ENCODE data around the gene IBA57. TPM values are rescaled to one million over a fixed set of nuclear protein-coding genes. Genes with fewer than 3 reads are reported as not detected.

The IBA57 gene
- polyA plus RNA-seq, 1 of the 3 experiments (the other 2 are of a cell fraction) = 1.8 TPM

- Histone ChIP-seq H3K79me2 (ENCODE audit: insufficient read depth) (peaks cover 7% of the 10 kb centered on the region; the same call in 1 of the 2 replicates), H3K4me3 (ENCODE audit: low read depth in 2 of 2, low read length in 1 of 2) (no peak overlapping the region), H4K20me1 (ENCODE audit: insufficient read depth) (peaks cover 13% of the 10 kb centered on the region), H3K4me2 (no peak overlapping the region), H3K9ac (no peak overlapping the region), H3K27ac (ENCODE audit: low read depth in 2 of 2, low read length in 1 of 2) (no peak overlapping the region), H3F3A (replicated peaks; ENCODE audit: insufficient read depth) (no peaks in the 10 kb centered on the region), H3K9me2 (no peaks in the 10 kb centered on the region), H2AFZ (ENCODE audit: low read depth) (no peak overlapping the region), H3K9me3 (no peaks in the 10 kb centered on the region), H3K27me3 (ENCODE audit: insufficient read depth) (no peaks in the 10 kb centered on the region), H3K36me3 (replicated peaks in 1 of 2; ENCODE audit: control insufficient read depth in 1 of 2, insufficient read depth in 2 of 2, low read length in 1 of 2) (peaks cover 0 to 23% of the 10 kb centered on the region in 2 experiments), H3K4me1 (ENCODE audit: control insufficient read depth in 1 of 2, insufficient read depth in 2 of 2, low read depth in 1 of 2, low read length in 1 of 2) (peaks cover 0 to 12% of the 10 kb centered on the region in 2 experiments; a peak in 1 of 4 replicates)
- CTCF ChIA-PET = interaction anchor here (2.8 kb wide), 1 partner anchor 14 kb away, joined by 17 read pairs; the partner anchor contains the start of gene IBA57
- DNase-seq = peak; percentile 14
- POLR2A ChIA-PET = interaction anchor here (0.7 to 1.3 kb wide), 5 partner anchors 8 to 42 kb away, joined by 3 to 4 read pairs (median 3); partner anchors contain the start of genes GUK1 and IBA57
- TF ChIP-seq PBX3 (IDR thresholded peaks at IDR 0.05) (no peak), CHD2 (IDR thresholded peaks at IDR 0.05; ENCODE audit: low read length, partially characterized antibody) (no peak), NRF1 (IDR thresholded peaks at IDR 0.05; ENCODE audit: low read depth, low read length) (no peak), ELF1 (IDR thresholded peaks at IDR 0.05) (no peak), NFIC (IDR thresholded peaks at IDR 0.05; ENCODE audit: borderline replicate concordance) (no peak), GATA2 (CRISPR knock-in tag; IDR thresholded peaks at IDR 0.05) (no peak)
- WGBS (ENCODE audit: low lambda C conversion rate) = 93% methylated on average over 7 of the region's 12 CpGs
Measured at GRCh38 chr1:228151180-228151925, 14.3 kb upstream of the IBA57 start.

GRCh38 chr1:228152097-228152917 lies 13.3 kb upstream of the IBA57 start:
- Histone ChIP-seq H2AFZ (ENCODE audit: low read depth) (no peak overlapping the region), H4K20me1 (ENCODE audit: insufficient read depth) (0 out of 2 replicates have a peak, but pooled peaks cover 6% of the 10 kb centered on the region), H3K36me3 (replicated peaks in 1 of 2; ENCODE audit: control insufficient read depth in 1 of 2, insufficient read depth in 2 of 2, low read length in 1 of 2) (peaks cover 0 to 17% of the 10 kb centered on the region in 2 experiments), H3K79me2 (ENCODE audit: insufficient read depth) (no peaks in the 10 kb centered on the region), H3K27me3 (ENCODE audit: insufficient read depth) (no peaks in the 10 kb centered on the region), H3K4me1 (ENCODE audit: control insufficient read depth in 1 of 2, insufficient read depth in 2 of 2, low read depth in 1 of 2, low read length in 1 of 2) (peaks cover 0 to 12% of the 10 kb centered on the region in 2 experiments; a peak in 1 of 4 replicates), H3K27ac (ENCODE audit: low read depth in 2 of 2, low read length in 1 of 2) (no peak overlapping the region), H3K4me3 (ENCODE audit: low read depth in 2 of 2, low read length in 1 of 2) (no peak overlapping the region), H3K9ac (no peak overlapping the region), H3K9me2 (no peaks in the 10 kb centered on the region), H3F3A (replicated peaks; ENCODE audit: insufficient read depth) (no peaks in the 10 kb centered on the region), H3K4me2 (no peak overlapping the region), H3K9me3 (no peaks in the 10 kb centered on the region)
- DNase-seq = peak; percentile 8
- ChIA-PET POLR2A (interaction anchor here (0.7 to 1.2 kb wide), 4 partner anchors 9 to 13 kb away, joined by 3 to 4 read pairs (median 4); partner anchors contain the start of genes GUK1 and IBA57), CTCF (interaction anchor here (1.8 to 2.8 kb wide), 2 partner anchors 13 kb away, joined by 5 to 17 read pairs; partner anchors contain the start of gene IBA57)
- 91% methylated on average over 9 of the region's 19 CpGs for WGBS (ENCODE audit: low lambda C conversion rate)
- TF ChIP-seq USF2 (IDR thresholded peaks at IDR 0.05; ENCODE audit: borderline replicate concordance, low read depth, low read length) (no peak), TCF12 (IDR thresholded peaks at IDR 0.05) (no peak), TAF1 (IDR thresholded peaks at IDR 0.05; ENCODE audit: borderline replicate concordance, low read depth, low read length) (no peak), RAD21 (IDR thresholded peaks at IDR 0.05; ENCODE audit: low read length) (no peak), IRF3 (IDR thresholded peaks at IDR 0.05; ENCODE audit: low read depth, low read length) (no peak), GABPA (IDR thresholded peaks at IDR 0.05; ENCODE audit: low read depth) (no peak), RFX5 (IDR thresholded peaks at IDR 0.05; ENCODE audit: low read length) (no peak), RXRA (IDR thresholded peaks at IDR 0.05; ENCODE audit: borderline replicate concordance, low read depth) (no peak), TEAD4 (IDR thresholded peaks at IDR 0.05; ENCODE audit: borderline replicate concordance, insufficient read depth) (no peak), RCOR1 (IDR thresholded peaks at IDR 0.05; ENCODE audit: low read length) (no peak)
